ENCODE data around the gene SPHKAP. TPM values are rescaled to one million over a fixed set of nuclear protein-coding genes. Genes with fewer than 3 reads are reported as not detected.

SPHKAP gene
- total RNA-seq, 2 donors from 2014 or later, result not detected

- TF ChIP-seq CTCF (IDR thresholded peaks at IDR 0.05) (peak; percentile 11 to 77 (median 58)), POLR2A (IDR thresholded peaks at IDR 0.05) (no peak)
- Histone ChIP-seq H3K4me3 (no peak overlapping the region), H3K27me3 (no peaks in the 10 kb centered on the region), H3K36me3 (replicated peaks in 1 of 2; ENCODE audit: insufficient read depth in 1 of 2, low read depth in 2 of 2) (no peaks in the 10 kb centered on the region), H3K9me3 (no peaks in the 10 kb centered on the region), H3K4me1 (no peaks in the 10 kb centered on the region), H3K27ac (no peak overlapping the region)
- 9 to 16% methylated on average over 5 of the region's 5 CpGs for WGBS, 2 donors
- peak; percentile 82 for ATAC-seq
- DNase-seq, result peak; percentile 17 to 38 (median 28)
- intact Hi-C loops (cut with DNase I), result no loop called here
These were observed 132.5 kb downstream of the SPHKAP start for GRCh38 chr2:228048838-228049490.

- no peak overlapping the region for H3K27ac ChIP-seq
- no peaks in the 10 kb centered on the region for H3K27me3 ChIP-seq
- no peaks in the 10 kb centered on the region for H3K4me1 ChIP-seq
- no peak for ATAC-seq
- DNase-seq, result no peak
- intact Hi-C loops (cut with DNase I), result no loop called here
- no peaks in the 10 kb centered on the region for H3K9me3 ChIP-seq
- TF ChIP-seq CTCF (IDR thresholded peaks at IDR 0.05), result no peak
- H3K4me3 ChIP-seq, result no peak overlapping the region
- WGBS, 2 donors, result 82% methylated on average over 2 of the region's 2 CpGs
- no peaks in the 10 kb centered on the region for H3K36me3 ChIP-seq (replicated peaks in 1 of 2; ENCODE audit: insufficient read depth in 1 of 2, low read depth in 2 of 2)
These were observed 140.5 kb downstream of the SPHKAP start for GRCh38 chr2:228040995-228041394.

- TF ChIP-seq POLR2A (IDR thresholded peaks at IDR 0.05) (no peak), CTCF (IDR thresholded peaks at IDR 0.05) (peak; percentile 31 to 54 (median 50))
- no peak overlapping the region for H3K4me3 ChIP-seq
- no peaks in the 10 kb centered on the region for H3K36me3 ChIP-seq (replicated peaks in 1 of 2; ENCODE audit: insufficient read depth in 1 of 2, low read depth in 2 of 2)
- WGBS, 2 donors, result 59 to 66% methylated on average over 5 of the region's 5 CpGs
- H3K9me3 ChIP-seq, result no peaks in the 10 kb centered on the region
- peak in 1 of 4 donors; percentile 3 for DNase-seq
- no peak overlapping the region for H3K27ac ChIP-seq
- no peaks in the 10 kb centered on the region for H3K27me3 ChIP-seq
- intact Hi-C loops (cut with DNase I), result no loop called here
- no peaks in the 10 kb centered on the region for H3K4me1 ChIP-seq
- peak; percentile 55 for ATAC-seq
These were observed 141.5 kb downstream of the SPHKAP start for GRCh38 chr2:228039752-228040534.

- Histone ChIP-seq H3K27ac (no peak overlapping the region), H3K9me3 (no peaks in the 10 kb centered on the region), H3K4me3 (no peak overlapping the region), H3K36me3 (replicated peaks in 1 of 2; ENCODE audit: insufficient read depth in 1 of 2, low read depth in 2 of 2) (no peaks in the 10 kb centered on the region), H3K4me1 (no peaks in the 10 kb centered on the region), H3K27me3 (no peaks in the 10 kb centered on the region)
- ATAC-seq (no peak), DNase-seq (no peak)
- intact Hi-C loops (cut with DNase I), result no loop called here
- no peak for TF ChIP-seq POLR2A (IDR thresholded peaks at IDR 0.05)
- WGBS, 2 donors, result 48 to 68% methylated on average over 4 of the region's 4 CpGs
These were observed 142.5 kb downstream of the SPHKAP start for GRCh38 chr2:228038967-228039366.

- 47 to 48% methylated on average over 3 of the region's 3 CpGs for WGBS, 2 donors
- ATAC-seq (no peak), DNase-seq (no peak)
- Histone ChIP-seq H3K4me1 (no peaks in the 10 kb centered on the region), H3K27ac (no peak overlapping the region), H3K9me3 (no peaks in the 10 kb centered on the region), H3K27me3 (no peaks in the 10 kb centered on the region), H3K4me3 (no peak overlapping the region), H3K36me3 (replicated peaks in 1 of 2; ENCODE audit: insufficient read depth in 1 of 2, low read depth in 2 of 2) (no peaks in the 10 kb centered on the region)
- TF ChIP-seq POLR2A (IDR thresholded peaks at IDR 0.05) (no peak), CTCF (IDR thresholded peaks at IDR 0.05) (no peak)
- intact Hi-C loops (cut with DNase I), result no loop called here
These were observed 143.6 kb downstream of the SPHKAP start for GRCh38 chr2:228037915-228038314.
